CD4-positive, alpha-beta memory T cell (primary cell): ENCODE results near the gene NOS1AP. TPM values are rescaled to one million over a fixed set of nuclear protein-coding genes. Genes with fewer than 3 reads are reported as not detected.

Source experiments
- CTCF ChIA-PET: fragments of 350-600 bp; sonication (Branson Sonifier 250); formaldehyde crosslinking; loops from one replicate; lab custom pipeline; 2021; ENCODE audit warnings: inconsistent platforms; ENCODE audit not compliant: partially characterized antibody; lab: Charles Lee
- POLR2A ChIA-PET: fragments of 350-600 bp; sonication (Branson Sonifier 250); formaldehyde crosslinking; loops from one replicate; lab custom pipeline; 2021; ENCODE audit not compliant: partially characterized antibody; lab: Charles Lee
- DNase-seq, 5 donors: peaks; one replicate each; pipeline versions ENCODE4 v3.0.0 to v3.0.0-alpha.2; 2020 to 2022; ENCODE audit warnings: mixed read lengths in 1 of 5
- H3K27ac ChIP-seq: one replicate; pipeline ENCODE4 v1.7.0; 2013; ENCODE audit warnings: low read depth, low read length
- H3K27me3 ChIP-seq: 2 replicates; pipeline ENCODE4 v1.7.0; 2013; ENCODE audit warnings: mild to moderate bottlenecking, low read length, moderate library complexity; ENCODE audit not compliant: insufficient read depth
- H3K36me3 ChIP-seq: 2 replicates; pipeline ENCODE4 v1.7.0; 2013; ENCODE audit warnings: mild to moderate bottlenecking, low read length, moderate library complexity; ENCODE audit not compliant: insufficient read depth
- H3K4me1 ChIP-seq: 2 replicates; pipeline ENCODE4 v1.7.0; 2013; ENCODE audit warnings: mild to moderate bottlenecking, low read length, moderate library complexity; ENCODE audit not compliant: insufficient read depth
- H3K4me3 ChIP-seq, 2 donors: one replicate each; pipeline ENCODE4 v1.7.0; 2013; ENCODE audit warnings: low read length in 2 of 2, mild to moderate bottlenecking in 1 of 2
- H3K9me3 ChIP-seq, 2 donors: one replicate each; pipeline ENCODE4 v1.7.0; 2013; ENCODE audit warnings: low read length in 2 of 2, control low read depth in 1 of 2; ENCODE audit not compliant: control insufficient read depth in 1 of 2
- H3K27ac Mint-ChIP-seq, 7 donors: one replicate each; pipeline ENCODE4 v1.8.0; 2020 to 2021; ENCODE audit warnings: mixed read lengths in 7 of 7, mild to moderate bottlenecking in 6 of 7, inconsistent platforms in 3 of 7, moderate library complexity in 3 of 7
- H3K27me3 Mint-ChIP-seq, 2 donors: one replicate each; pipeline ENCODE4 v1.8.0; 2020 to 2021; ENCODE audit warnings: mixed read lengths in 2 of 2
- H3K36me3 Mint-ChIP-seq, 2 donors: one replicate each; pipeline ENCODE4 v1.8.0; 2020 to 2021; ENCODE audit warnings: mixed read lengths in 2 of 2, inconsistent platforms in 1 of 2, mild to moderate bottlenecking in 1 of 2
- H3K4me1 Mint-ChIP-seq, 4 donors: one replicate each; pipeline ENCODE4 v1.8.0; 2020 to 2021; ENCODE audit warnings: mixed read lengths in 4 of 4, mild to moderate bottlenecking in 1 of 4
- H3K4me3 Mint-ChIP-seq, 8 donors: one replicate each; pipeline ENCODE4 v1.8.0; 2020 to 2021; ENCODE audit warnings: mixed read lengths in 8 of 8, mild to moderate bottlenecking in 7 of 8, moderate library complexity in 6 of 8, inconsistent platforms in 3 of 8
- H3K9me3 Mint-ChIP-seq, 8 donors: one replicate each; pipeline ENCODE4 v1.8.0; 2020 to 2021; ENCODE audit warnings: mixed read lengths in 8 of 8, mild to moderate bottlenecking in 5 of 8, inconsistent platforms in 3 of 8, moderate library complexity in 1 of 8
- intact Hi-C: fragments of 100-400 bp; cut with micrococcal nuclease; formaldehyde crosslinking; loops from one replicate; pipeline ENCODE4 v1.15.1; 2023
- polyA plus RNA-seq, 2 donors: library from polyadenylated mRNA; unstranded; fragments of 300-500 nt; fragmentation: Illumina TruSeq; gene quantifications; one replicate each; pipeline ENCODE4 v1.2.3, GENCODE V29; 2021
- total RNA-seq, 2 experiments: library from RNA; stranded (reverse); gene quantifications; one replicate each; pipeline ENCODE4 v1.2.3, GENCODE V29; 2021

Gene NOS1AP
- total and polyA plus RNA-seq, 4 experiments from 2014 or later, result not detected

DNA sequence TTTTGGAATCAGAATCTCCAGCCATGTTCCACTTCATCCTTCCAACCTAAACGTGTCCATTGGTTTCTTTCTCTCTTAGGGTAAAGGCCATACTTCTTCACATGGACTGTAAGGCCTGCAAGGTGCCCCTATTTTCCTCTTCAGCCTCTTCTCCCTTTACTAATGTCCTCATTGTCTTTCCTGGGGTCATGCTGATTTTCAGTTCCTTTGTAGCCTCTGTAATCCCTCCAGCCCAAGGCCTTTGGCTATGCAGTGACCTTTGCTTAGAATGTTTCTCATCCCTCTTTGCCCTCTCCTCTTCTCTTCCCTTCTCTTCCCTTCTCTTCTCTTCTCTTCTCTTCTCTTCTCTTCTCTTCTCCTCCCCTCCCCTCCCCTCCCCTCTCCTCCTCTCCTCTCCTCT, 194.6 kb downstream of the NOS1AP start:
- no peak for DNase-seq

DNA sequence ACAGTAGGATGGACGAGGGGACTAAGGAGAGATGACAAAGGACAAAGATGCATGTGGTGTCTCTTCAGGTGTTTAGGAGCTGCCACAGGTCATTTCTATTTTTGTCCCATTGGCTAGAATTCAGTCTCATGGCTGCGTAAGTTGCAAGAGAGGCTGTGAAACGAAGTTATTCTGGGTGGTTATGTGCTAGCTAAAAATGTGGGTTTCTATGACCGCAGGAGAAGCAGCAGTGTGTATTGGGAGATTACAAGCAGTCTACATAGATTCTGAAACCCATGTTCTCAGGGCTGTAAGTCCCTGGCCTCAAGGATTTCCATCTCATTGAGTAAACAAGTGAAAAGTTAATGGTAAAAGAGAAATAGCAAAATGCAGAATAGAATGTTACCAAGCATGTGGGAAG, 196.5 kb downstream of the NOS1AP start:
- no peaks in the 10 kb centered on the region for H3K27me3 ChIP-seq
- H3K9me3 ChIP-seq, result no peaks in the 10 kb centered on the region
- intact Hi-C loops, result no loop called here
- H3K4me1 Mint-ChIP-seq, result no peaks in the 10 kb centered on the region
- POLR2A ChIA-PET, result no interaction called here
- no peak overlapping the region for H3K27ac Mint-ChIP-seq
- peaks cover 11 to 18% of the 10 kb centered on the region in 2 donors for H3K27me3 Mint-ChIP-seq
- H3K9me3 Mint-ChIP-seq, result peaks cover 0 to 5% (median 0%) of the 10 kb centered on the region in 8 donors
- no peaks in the 10 kb centered on the region for H3K4me1 ChIP-seq
- CTCF ChIA-PET, result no interaction called here
- no peaks in the 10 kb centered on the region for H3K36me3 Mint-ChIP-seq
- no peak overlapping the region for H3K4me3 Mint-ChIP-seq
- H3K4me3 ChIP-seq, result no peak overlapping the region
- H3K36me3 ChIP-seq, result no peaks in the 10 kb centered on the region
- DNase-seq, result no peak
- H3K27ac ChIP-seq, result no peak overlapping the region

More for the DNA sequence above, 194.6 kb downstream of the NOS1AP start:
- H3K4me3 ChIP-seq, result no peak overlapping the region
- H3K27ac ChIP-seq, result no peak overlapping the region
- no peaks in the 10 kb centered on the region for H3K36me3 ChIP-seq
- Mint-ChIP-seq H3K27ac (no peak overlapping the region), H3K9me3 (peaks cover 0 to 5% (median under 1%) of the 10 kb centered on the region in 8 donors), H3K4me1 (no peaks in the 10 kb centered on the region), H3K27me3 (peaks cover 11 to 20% of the 10 kb centered on the region in 2 donors), H3K36me3 (no peaks in the 10 kb centered on the region), H3K4me3 (no peak overlapping the region)
- POLR2A ChIA-PET, result no interaction called here
- no peaks in the 10 kb centered on the region for H3K4me1 ChIP-seq
- CTCF ChIA-PET, result no interaction called here
- H3K27me3 ChIP-seq, result peaks cover 5% of the 10 kb centered on the region
- no peaks in the 10 kb centered on the region for H3K9me3 ChIP-seq
- intact Hi-C loops, result no loop called here

DNA sequence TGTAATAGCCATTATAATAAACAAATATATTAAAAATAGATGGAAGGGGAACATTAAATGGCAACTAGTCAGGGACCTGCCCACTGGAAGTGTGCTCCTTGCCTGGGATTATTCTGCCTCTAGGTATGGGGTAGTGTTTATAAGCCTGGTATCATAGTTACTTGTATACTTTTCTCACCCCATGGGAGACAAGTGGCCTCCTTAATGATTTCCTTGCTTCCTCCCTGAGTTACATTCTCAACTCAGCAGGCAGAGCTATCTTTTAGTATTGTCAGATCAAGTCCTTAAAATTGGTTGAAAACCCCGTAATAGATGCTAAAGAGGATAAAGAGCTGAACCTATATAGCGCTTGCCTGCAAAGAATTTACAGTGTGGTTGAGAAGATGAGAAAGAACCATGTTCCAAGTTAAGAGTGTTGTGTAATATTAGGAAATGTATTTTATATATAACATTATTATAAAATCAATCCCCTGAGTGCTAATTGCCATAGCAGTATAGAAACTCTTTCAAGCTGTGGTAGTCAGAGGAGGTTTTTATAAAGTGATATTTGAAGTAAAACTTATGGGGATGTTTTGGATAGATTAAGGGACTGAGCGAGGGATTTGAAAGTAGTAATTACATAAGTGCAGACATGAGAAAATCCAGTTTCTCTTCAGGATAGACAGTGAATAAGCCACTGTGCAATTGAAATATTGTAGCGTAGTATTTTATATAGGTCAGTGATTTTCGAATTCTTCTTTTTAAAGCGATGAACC, 200.7 kb downstream of the NOS1AP start:
- Mint-ChIP-seq H3K4me3 (no peak overlapping the region), H3K36me3 (no peaks in the 10 kb centered on the region), H3K4me1 (no peaks in the 10 kb centered on the region), H3K9me3 (no peaks in the 10 kb centered on the region), H3K27me3 (peaks cover 4 to 16% of the 10 kb centered on the region in 2 donors), H3K27ac (no peak overlapping the region)
- Histone ChIP-seq H3K27me3 (no peaks in the 10 kb centered on the region), H3K36me3 (no peaks in the 10 kb centered on the region), H3K4me3 (no peak overlapping the region), H3K4me1 (no peaks in the 10 kb centered on the region), H3K9me3 (no peaks in the 10 kb centered on the region), H3K27ac (no peak overlapping the region)
- DNase-seq, result no peak
- ChIA-PET POLR2A (no interaction called here), CTCF (no interaction called here)
- intact Hi-C loops, result no loop called here

DNA sequence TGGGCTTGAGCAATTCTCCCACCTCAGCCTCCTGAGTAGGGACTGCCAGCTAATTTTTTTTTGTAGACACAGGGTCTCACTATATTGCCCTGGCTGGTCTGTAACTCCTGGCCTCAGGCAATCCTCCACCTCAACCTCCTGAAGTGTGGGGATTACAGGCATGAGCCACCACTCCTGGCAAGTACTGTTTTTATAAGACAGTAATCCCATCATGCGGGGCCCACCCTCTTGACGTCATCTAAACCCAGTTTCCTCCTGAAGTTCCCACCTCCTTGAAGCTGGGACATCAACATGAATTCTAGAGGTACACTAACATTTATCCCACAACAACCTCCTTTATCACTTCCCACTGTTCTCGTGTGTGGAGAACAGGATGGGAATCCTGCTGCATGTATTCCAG, 202.5 kb downstream of the NOS1AP start:
- Histone ChIP-seq H3K27me3 (no peaks in the 10 kb centered on the region), H3K4me3 (no peak overlapping the region), H3K27ac (no peak overlapping the region), H3K9me3 (no peaks in the 10 kb centered on the region), H3K4me1 (no peaks in the 10 kb centered on the region), H3K36me3 (no peaks in the 10 kb centered on the region)
- H3K4me1 Mint-ChIP-seq, result no peaks in the 10 kb centered on the region
- DNase-seq, result no peak
- H3K27me3 Mint-ChIP-seq, result peaks cover 1 to 12% of the 10 kb centered on the region in 2 donors
- H3K4me3 Mint-ChIP-seq, result peak overlapping the region in 1 of 8 donors; percentile 33
- CTCF ChIA-PET, result no interaction called here
- no peaks in the 10 kb centered on the region for H3K36me3 Mint-ChIP-seq
- intact Hi-C loops, result no loop called here
- peak overlapping the region in 1 of 7 donors; percentile 44 for H3K27ac Mint-ChIP-seq
- no peaks in the 10 kb centered on the region for H3K9me3 Mint-ChIP-seq
- POLR2A ChIA-PET, result no interaction called here

DNA sequence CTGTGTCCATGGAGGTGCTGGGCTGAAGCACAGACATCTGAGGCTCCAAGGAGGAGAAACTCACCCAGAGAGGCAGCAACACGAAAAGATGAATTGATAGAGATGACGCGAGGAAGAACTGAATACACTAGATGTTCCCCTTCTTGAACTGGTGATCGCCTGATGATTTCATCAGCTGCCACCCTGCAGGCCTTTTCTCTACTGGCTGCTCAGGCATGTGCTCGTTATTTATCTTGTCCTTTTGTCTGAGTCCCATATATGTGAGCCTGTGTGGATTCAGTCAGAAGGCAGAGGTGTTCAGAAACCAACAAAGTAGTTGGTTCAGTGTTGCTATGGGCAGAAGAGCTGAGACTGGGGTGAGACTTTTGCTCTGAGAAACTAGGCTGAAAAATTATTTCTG, 202.9 kb downstream of the NOS1AP start:
- no peak overlapping the region for H3K4me3 ChIP-seq
- no peaks in the 10 kb centered on the region for H3K9me3 Mint-ChIP-seq
- no peak overlapping the region for H3K4me3 Mint-ChIP-seq
- H3K27ac ChIP-seq, result no peak overlapping the region
- ChIA-PET POLR2A (no interaction called here), CTCF (no interaction called here)
- H3K27me3 ChIP-seq, result no peaks in the 10 kb centered on the region
- intact Hi-C loops, result no loop called here
- H3K36me3 ChIP-seq, result no peaks in the 10 kb centered on the region
- H3K27me3 Mint-ChIP-seq, result peaks cover 1 to 12% of the 10 kb centered on the region in 2 donors
- H3K4me1 ChIP-seq, result no peaks in the 10 kb centered on the region
- no peak overlapping the region for H3K27ac Mint-ChIP-seq
- no peak for DNase-seq
- H3K36me3 Mint-ChIP-seq, result no peaks in the 10 kb centered on the region
- H3K9me3 ChIP-seq, result no peaks in the 10 kb centered on the region
- H3K4me1 Mint-ChIP-seq, result no peaks in the 10 kb centered on the region

DNA sequence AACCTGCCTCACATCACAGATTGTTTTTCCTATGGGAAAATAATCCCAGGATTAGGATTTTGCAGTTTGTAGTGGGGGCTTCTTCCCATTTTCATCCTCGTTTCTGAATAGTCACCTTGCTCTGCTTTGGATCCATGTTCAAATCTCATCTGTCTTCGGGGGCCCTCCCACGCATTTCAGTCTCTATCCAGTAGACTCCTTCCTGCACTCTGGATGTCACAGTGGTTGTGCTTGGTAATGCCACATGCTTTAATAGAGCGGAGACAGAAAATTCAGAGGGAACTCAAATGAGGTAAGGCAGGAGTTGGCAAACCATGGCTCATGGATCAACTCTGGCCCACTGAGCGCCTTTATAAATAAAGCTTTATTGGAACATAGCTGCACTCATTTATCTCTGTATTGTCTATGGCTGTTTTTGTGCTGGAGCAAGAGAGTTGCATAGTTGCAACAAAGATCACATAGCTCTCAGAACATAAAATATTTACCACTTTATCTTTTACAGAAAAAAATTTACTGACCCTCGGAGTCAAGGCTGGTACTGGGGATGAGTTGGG, 206.2 kb downstream of the NOS1AP start:
- ChIA-PET CTCF (no interaction called here), POLR2A (no interaction called here)
- Mint-ChIP-seq H3K36me3 (no peaks in the 10 kb centered on the region), H3K27ac (no peak overlapping the region), H3K9me3 (no peaks in the 10 kb centered on the region), H3K4me1 (no peaks in the 10 kb centered on the region), H3K27me3 (peaks cover 11 to 21% of the 10 kb centered on the region in 2 donors), H3K4me3 (no peak overlapping the region)
- intact Hi-C loops, result no loop called here
- Histone ChIP-seq H3K27me3 (no peaks in the 10 kb centered on the region), H3K9me3 (no peaks in the 10 kb centered on the region), H3K27ac (no peak overlapping the region), H3K36me3 (no peaks in the 10 kb centered on the region), H3K4me3 (no peak overlapping the region), H3K4me1 (no peaks in the 10 kb centered on the region)
- DNase-seq, result no peak

DNA sequence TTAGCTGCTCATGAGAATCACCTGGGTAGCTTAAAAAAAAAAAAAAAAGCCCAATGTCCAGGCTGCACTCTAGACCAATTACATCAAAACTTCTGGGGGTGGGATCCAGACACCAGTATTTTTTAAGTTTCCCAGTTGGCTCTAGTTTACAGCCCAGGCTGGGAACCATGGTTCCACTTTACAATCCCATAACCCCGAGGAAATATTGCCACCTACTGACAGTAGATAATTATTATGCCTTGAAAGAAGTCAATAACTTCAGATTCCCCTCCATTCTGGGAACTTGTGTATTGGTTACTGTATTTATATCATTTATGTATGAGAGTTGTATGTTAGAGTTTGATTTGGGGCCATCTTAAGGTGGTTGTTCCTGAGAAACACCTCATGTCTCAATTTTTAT, 207.0 kb downstream of the NOS1AP start:
- H3K4me3 ChIP-seq, result no peak overlapping the region
- no peak overlapping the region for H3K27ac ChIP-seq
- Mint-ChIP-seq H3K27me3 (peaks cover 15 to 19% of the 10 kb centered on the region in 2 donors), H3K4me1 (no peaks in the 10 kb centered on the region), H3K36me3 (no peaks in the 10 kb centered on the region), H3K27ac (no peak overlapping the region), H3K9me3 (no peaks in the 10 kb centered on the region), H3K4me3 (no peak overlapping the region)
- intact Hi-C loops, result no loop called here
- H3K4me1 ChIP-seq, result no peaks in the 10 kb centered on the region
- POLR2A ChIA-PET, result no interaction called here
- CTCF ChIA-PET, result no interaction called here
- DNase-seq, result no peak
- H3K27me3 ChIP-seq, result no peaks in the 10 kb centered on the region
- H3K36me3 ChIP-seq, result no peaks in the 10 kb centered on the region
- no peaks in the 10 kb centered on the region for H3K9me3 ChIP-seq
